Activated T-helper 9 cell treated with anti-CD3 and anti-CD28 coated beads, Interleukin-2, amount 50 U/mL, for 16 hours (primary cell): ENCODE results near the gene ACTR1A.
"Not testable (repeated sequence)": the region's sequence is repeated elsewhere in the genome, so short reads cannot be mapped to it uniquely, and the experiment has no call there.

Source experiments
- DNase-seq: peaks from one replicate; pipeline ENCODE4 v3.0.0-alpha.2; 2020; ENCODE audit warnings: low read depth

ACTR1A gene

DNA sequence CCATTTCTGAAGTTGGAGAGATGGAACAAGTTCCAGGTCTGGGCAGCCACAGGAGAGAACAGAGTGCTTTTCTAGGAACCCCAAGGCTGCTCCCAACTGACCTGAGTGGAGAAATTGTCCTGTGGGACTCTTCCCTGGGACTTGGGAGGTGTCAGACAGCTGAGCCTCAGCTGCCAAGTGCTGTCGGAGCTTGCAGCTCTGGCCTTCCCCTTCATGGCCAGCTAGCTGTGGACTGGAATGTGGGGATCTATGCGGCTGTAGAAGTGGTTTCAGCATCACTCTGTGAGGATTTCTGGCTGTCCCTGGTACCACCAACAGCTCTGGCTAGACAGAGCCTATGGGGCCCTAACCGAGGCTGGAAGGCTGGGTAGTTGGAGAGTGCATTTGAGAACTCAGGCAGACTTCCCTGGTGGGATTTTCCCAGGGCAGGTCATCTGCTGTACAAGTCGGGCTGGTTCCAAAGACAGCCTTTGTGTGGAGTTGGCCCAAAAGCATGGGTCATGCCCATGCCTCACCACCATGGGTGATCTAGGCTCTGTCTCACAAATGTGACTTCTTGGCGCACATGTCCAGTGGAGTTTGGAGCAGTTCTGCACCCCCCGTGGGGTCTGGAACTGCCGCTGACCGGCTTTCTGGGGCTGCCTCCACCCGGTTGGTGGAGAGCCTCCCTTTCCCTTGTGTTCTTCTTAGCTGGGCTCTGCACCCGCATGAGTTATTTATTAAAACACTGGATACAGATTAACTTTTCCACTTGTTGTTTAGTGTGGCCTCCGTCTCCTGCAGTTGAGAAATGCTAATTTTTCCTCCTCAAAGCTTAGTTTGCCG, 12.2 kb upstream of the ACTR1A start:
- DNase-seq = no peak

DNA sequence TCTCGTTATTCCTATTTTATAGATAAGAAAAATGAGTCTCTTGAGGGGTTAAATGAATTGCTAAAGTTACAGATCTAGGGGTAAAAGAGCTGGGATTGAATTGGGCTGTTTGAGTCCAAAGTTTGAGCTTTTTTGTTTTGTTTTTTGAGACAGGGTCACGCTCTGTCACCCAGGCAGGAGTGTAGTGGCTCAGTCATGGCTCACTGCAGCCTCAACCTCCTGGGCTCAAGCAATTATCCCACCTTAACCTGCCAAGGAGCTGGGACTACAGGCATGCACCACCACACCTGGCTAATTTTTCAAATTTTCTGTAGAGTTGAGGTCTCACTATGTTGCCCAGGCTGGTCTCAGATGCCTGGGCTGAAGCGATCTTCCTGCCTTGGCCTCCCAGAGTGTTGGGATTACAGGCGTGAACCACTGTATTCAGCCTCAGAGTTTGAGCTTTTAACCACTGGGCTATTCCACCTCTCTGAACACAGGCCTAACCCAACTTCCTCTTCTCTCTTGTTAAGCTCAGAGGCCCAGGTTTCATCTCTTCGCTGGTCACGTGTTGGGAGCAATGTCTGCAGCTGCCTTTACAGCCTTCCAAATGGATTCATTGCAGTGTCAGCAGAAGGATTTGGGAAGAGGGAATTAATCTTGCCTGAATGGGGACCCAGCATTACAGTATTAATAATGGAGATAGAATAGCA, 9.2 kb upstream of the ACTR1A start:
- no peak for DNase-seq

DNA sequence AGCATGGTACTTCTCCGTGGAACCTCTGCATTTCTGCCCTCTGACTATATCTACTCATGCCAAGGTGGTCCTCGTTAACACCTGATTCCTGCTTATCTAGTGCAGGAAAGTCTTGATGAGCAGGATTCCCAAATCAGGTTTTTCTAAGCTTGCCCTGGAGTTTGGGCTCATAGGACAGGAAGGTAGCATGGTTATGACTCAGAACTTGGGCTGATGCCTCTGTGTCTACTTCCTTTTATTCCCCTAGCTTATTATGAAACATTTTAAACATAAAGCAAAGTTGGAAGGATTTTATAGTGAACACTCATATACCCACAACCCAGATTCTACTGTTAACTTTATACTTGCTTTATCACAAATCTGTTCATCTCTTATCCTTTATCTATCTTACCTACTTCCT, 6.9 kb upstream of the ACTR1A start:
- DNase-seq = no peak

DNA sequence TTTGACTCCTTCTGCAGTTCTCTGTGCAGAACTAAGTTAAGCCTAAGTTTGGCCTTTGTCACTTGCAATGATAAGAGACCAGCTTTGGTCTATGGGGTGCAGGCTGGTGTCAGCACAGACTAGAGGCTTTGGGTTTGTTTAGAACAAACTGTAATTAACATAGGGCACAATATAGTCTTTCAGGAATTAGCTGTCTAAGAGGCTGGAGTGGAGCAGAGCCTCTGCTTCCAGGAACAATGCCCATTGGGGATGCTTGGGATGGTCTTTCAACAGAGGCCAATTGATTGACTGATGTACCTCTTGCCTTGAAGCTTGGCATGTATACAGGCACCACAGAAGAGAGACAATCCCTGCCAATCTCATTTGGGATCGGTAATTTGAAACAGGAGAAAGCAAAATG, 6.0 kb upstream of the ACTR1A start:
- DNase-seq = no peak

DNA sequence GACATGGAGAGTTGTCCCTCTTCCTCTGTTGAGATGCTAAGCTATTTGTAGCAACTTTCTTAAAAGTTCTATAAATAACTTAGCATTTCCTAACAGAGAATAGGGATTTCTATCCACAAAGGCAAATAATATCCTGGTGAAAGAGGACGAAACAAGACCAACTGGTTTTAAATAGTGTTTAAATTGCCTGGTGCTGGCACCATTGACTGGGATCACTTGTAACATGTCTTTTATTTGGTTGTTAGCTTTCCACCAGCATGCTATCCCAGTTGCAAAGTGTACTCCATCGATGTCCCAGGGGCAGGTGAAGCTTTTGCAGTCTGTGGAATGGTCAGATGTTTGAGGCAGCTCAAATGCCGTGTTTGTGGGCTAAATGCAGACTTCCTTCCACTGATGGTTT, 5.0 kb upstream of the ACTR1A start:
- DNase-seq = no peak

DNA sequence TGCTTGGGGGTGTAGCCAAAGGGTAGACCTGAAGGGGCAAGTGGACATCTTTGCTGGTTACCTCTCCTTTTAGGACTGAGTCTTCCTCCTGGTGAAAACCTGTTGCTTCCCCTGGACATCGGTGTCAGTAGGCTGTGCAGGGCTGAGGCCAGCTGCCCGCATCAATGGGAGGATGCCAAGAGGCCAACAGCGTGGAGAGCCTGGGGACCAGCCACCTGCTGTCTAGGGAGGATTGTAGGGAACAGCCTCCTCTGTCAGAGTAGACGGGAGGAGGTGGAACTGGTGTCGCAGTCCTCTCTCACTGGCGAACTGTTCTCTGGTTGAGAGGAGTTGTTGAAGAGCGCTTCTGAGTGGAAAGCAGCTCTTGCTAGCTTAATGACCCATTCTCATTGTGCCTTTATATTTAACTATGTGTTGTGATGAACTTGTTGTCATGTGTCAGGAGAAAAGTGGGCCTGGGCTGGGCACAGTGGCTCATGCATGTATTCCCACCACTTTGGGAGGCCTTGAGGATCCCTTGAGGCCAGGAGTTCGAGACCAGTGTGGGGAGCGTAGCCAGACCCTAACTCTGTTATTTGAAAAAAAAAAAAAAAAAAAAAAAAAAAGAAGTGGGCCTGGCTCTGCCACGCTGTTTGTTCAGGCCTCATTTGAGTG, 3.1 kb upstream of the ACTR1A start:
- no peak for DNase-seq

DNA sequence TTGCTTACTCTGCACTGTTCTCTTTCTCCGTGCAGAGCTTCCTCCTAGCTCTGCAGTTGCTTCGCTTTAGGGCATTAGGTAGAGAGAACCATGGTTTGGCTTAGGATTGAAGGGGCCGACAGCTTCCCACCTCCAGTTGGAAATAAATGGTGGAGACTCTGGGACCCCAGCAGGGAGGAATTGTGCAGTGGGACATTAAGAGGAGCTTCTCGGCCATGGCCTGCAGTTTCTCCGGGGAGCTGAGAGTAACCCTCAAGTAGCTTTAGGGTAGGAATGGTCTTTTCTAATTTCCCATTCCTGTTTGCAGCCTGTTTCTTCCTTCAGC, 2.4 kb upstream of the ACTR1A start:
- DNase-seq = no peak

DNA sequence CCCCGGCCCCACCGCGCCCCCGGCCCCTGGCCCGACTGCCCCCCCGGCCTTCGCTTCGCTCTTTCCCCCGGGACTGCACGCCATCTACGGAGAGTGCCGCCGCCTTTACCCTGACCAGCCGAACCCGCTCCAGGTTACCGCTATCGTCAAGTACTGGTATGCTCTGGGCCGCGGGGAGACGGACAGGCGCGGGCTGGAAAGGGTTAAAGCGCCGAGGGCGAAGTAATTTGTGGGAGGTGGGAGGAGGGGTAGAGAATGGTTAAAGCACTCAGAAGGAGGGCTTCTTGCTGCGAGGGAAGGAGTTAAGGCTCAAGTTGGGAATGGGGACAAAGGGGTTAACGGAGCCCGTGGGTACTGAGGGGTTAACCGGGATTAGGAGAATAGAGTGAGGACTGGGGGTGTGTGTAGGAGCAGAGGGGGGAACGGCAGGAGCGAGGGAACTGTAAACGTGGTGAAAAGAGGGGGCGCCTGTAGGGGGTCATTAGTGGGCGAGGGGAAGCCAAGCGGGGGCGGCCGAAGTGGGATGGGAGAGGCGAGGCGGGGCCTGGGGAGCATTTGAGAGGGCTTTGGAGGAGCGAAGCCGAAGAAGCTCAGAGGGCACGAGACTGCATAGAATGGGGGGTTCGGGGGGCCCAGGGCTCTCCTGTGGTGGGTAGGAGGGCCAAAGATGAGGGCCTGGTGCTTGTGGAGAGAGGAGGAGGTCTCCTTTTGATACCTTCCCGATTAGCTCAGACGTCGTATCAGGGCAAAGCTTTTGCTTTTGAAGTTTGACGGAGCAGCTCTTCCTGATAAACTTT, 1.9 kb upstream of the ACTR1A start:
- DNase-seq = peak; percentile 19

DNA sequence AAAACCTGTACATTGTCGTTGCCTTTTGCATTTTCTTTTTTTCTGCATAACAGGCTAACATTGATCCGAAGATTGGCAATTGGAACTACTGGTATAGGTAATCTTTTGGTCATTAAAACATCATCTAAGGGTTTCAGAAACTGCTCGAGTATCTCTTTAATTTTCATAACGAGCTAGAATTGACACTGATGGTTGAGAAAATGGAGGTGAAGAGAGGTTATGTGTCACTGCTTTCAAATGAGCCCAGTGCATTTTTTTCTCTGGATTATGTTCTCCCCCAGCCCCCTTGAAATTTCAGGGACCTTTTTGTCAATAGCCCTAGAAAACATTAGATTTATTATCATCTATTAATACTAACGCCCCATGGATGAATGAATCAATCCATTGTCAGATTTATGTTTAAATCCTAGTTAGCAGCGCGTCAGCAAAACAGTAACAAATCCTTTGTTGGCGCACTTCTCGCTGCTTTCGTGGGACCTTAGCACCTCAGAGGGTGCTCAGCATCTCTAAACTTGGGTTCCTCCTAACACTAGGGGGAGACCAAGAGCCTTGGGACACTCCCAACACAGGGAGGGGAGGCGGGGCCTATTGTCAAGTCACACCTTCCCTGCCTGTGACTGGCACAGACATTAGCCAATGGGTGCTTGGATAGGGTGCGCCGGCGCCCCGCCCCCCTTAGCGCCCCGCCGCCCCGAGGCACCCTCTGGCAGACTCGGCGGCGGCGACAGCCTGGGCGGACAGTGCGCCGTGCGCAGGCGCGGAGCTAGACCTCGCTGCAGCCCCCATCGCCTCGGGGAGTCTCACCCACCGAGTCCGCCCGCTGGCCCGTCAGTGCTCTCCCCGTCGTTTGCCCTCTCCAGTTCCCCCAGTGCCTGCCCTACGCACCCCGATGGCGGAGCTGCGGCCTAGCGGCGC, 1.0 kb upstream of the ACTR1A start, which contains the start of gene SUFU:
TSS of gene SUFU (plus strand) at position 709 of the 915 bp plus-strand sequence. CDS start at position 890, 181 bp downstream.
- peak; percentile 96 for DNase-seq

DNA sequence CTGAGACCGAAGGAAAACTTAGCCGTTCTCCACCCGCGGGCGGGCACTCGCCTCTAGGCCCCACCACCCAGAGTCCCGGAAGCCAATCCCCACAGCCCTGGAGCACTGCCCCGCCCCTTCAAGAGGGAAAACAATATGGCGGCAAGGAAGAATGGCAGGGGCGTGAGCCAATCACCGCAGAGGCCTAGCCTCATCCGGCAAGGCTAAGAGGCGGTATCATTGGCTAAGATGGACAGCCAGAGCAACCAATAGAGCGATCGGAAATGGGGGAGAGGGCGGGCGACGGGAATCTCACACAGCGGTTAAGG, 529 bp downstream of the ACTR1A start:
- peak; percentile 96 for DNase-seq

DNA sequence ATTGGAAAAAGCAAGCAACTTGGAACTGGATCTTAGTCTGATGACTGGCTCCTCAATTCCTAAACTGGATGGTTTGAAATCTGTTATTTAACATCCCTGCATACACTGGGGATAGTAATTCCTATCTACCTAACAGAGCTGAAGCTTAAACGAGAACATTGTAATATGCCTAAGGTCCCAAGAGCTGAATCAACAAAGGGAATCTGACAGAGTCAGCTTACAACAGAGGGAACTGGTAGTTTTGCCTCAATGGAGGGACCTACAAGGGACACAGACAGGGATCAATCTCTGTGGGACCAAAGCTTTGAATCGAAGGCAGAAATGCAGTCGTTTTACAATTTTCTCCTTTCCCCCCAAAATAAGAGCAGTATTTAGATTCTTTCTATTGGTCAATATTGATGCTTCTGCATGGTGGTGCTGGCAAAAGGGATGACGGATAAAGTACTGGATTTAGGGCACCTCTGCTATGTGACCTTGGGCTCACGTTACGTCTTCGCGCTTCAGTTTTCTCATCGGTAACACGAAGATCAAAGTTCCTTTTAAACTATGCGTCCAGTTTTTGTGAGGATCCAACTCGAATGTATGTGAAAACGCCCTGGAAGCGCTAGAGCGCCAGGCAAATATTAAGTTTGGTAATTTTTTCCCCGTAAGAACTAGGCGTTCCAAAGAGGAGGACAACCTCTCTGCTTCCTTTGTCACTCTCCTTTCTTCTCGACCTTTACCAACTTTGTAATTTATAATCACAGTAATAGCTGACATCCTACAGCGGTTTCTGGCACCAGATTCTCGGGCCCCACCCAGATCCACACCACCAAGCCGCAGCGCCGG, 1.1 kb downstream of the ACTR1A start:
- DNase-seq = no peak

DNA sequence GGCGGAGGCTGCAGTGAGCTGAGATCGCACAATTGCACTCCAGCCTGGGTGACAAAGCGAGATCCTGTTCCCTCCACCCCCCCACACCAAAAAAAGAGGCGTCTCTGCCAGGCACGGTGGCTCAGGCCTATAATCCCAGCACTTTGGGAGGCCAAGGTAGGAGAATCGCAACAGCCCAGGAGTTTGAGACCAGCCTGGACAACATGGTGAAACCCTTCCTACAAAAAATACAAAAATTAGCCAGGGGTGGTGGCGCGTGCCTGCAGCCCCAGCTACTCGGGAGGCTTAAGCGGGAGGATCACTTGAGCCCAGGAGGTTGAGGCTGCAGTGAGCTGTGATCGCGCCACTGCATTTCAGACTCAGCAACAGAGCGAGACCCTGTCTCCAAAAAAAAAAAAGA, 1.8 kb downstream of the ACTR1A start:
- not testable (repeated sequence) for DNase-seq

DNA sequence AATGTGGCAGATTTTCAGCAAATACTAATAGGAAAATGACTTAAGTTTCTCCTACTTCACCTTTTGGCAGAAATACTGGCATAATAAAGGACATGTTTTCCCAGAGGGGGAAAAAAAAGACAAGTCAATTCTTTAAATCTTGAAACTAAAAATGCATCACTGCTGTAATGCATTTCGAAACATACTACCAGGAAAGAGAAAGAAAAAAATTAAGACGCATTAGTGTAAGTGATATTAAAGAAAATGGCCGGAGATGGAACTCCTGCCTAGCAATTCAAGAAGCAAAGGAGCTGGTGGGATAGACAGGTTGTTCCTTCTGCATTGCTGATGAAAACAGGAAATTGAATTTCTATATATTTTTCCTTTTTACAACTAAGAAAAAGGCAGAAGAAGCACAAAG, 3.2 kb downstream of the ACTR1A start:
- DNase-seq = no peak

DNA sequence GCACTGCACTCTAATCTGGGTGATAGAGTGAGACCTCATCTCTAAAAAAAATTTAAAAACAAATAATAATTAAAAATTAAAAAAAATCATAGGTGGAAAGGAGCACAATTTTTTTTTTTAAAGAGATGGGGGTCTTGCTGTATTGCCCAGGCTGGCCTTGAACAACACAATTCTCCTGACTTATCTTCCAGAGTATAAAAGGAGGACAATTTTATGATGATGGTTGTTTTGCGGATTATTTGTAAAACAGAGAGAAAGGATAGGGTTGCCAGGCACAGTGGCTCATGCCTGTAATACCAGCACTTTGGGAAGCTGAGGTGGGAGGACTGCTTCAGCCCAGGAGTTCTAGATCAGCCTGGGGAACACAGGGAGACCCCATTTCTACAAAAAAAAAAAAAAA, 5.0 kb downstream of the ACTR1A start:
- no peak for DNase-seq

DNA sequence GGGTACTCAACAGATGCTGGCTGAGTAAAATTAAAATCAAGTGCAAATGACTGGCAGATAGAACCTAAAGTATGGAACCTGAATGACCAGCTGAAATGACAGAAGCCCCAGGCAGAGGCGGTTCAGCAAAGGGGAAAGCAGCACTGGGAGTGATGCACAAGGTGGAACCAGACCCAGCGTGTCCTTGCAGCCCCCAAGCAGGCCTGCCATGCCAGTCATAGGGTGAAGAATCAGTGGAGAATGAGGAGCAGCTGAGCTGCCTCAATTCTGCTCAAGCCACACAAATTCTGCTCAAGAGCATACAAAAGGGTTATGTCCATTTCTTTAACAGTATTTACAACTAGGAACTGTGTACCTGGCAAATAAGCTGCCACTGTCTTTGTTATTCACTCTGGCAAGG, 8.7 kb downstream of the ACTR1A start:
- DNase-seq = no peak

DNA sequence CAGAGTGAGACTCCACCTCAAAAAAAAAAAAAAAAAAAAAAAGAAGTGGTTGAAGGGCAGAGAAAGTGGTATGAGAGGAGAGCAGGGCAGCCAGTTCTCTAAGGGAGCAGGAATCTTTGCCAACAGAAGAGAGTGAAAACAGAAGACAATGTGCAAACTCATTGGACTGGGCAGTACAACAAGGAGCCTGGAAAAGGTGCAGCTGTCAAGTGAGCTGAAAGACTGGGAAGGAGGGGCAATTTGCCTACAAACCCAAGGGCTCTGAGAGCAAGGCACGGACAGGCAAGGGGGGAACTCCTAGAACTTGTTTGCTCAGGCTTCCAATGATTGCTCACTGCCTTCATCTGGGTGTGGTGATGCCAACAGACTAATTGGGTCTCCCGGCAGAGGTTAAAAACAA, 9.5 kb downstream of the ACTR1A start:
- DNase-seq = no peak

DNA sequence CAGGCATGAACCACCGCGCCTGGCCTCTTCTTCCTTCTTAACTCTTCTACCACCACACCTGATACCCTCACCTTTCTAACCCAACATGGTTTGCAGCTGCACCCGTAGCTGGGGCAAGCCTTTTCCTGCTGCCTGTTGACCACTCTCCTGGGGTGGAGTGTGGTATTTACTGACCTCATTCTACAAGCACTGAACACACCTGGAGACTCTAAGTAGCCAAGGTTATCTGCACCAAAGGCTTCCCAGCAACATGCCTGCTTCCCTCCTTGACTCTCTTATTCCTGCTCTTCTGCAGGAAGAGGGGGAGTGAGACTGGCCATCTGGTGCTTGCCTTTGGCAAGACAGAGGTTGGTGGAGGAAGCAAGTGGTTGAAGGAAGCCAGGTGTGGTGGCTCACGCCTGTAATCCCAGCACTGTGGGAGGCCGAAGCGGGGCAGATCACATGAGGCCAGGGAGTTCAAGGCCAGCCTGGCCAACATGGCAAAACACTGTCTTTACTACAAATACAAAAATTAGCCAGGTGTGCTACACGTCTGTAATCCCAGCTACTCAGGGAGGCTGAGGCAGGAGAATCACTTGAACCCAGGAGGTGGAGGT, 10.1 kb downstream of the ACTR1A start:
- no peak for DNase-seq

DNA sequence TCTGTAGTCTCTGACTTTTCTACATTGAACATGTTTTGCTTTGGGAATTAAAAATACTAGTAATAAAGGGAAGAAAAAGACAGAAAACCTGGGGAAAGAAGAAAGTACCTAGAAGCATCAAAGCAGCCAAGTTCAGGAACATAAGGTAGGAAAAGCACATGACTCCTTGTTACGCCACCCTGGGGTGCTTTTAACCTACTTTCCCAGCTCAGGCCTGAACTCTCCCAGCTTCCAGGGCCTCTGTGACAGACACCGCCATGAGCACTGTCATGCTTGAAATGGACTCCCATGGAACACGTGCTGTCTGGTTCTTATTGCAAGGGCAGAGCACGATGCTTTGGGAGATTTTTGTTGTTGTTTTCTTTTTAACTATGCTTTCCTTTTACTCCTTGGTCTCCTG, 11.4 kb downstream of the ACTR1A start:
- DNase-seq = no peak

DNA sequence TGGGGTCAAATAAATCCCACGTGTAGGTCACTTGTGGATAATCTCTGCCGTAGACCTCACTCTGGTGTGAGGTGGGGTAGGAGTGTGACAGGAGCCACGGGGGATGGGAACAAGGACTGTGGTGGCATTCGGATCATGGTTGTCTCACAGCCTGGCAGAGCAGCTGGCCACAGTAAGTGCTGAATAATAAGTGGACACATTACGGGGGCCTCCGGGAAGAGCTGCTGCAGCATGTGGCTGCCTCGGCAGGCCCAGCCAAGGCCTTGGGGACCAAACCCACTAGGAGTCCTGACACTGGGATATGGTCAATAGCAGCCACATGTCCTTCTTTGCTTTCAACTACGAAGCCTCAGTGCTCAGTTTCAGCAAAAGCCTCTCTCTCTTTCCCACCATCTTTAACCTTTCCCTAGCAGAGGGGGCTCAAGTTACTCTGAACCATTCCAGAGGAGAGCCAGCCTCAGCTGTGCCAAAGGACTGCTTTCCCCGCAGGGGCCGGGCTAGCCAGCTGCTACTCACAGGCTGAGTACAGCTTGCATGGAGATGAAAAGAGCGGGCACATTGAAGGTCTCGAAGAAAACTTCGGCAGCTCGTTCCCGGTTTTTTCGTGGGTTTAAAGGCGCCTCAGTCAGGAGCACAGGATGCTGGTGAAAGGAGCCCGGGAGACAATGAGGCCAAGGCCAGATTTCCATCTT, 17.3 kb downstream of the ACTR1A start:
- no peak for DNase-seq

DNA sequence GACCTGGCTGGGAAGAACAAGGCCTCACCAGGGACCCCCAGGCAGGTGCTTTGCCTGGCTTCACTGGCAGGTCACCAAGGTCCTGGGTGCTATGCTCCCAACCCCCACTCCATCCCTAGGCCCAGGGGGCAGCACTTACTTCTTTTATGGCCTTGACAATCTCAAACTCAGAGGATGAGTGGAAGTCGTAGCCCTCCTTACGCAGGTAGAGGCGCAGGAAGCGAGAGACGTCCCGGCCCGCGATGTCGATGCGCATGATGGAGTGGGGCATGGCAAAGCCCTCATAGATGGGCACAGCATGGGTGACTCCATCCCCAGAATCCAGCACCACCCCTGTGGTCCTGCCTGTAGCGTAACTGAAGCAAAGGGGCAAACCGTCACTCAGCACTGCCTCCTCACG, 18.5 kb downstream of the ACTR1A start:
- no peak for DNase-seq
